Psoas muscle (tissue), 8 donors: Measurements from ENCODE around the gene HERC3. TPM values are rescaled to one million over a fixed set of nuclear protein-coding genes. Genes with fewer than 3 reads are reported as not detected.

ENCODE experiments used
- ATAC-seq, 4 donors: fragments of 200-7000 bp; cut with Tn5 transposase; one replicate each; pipeline ENCODE4 v1.9.1; 2020; ENCODE audit warnings: moderate library complexity in 3 of 4, mild to moderate bottlenecking in 2 of 4
- DNase-seq, 2 donors: peaks; one replicate each; pipeline ENCODE4 v3.0.0-alpha.2; 2020
- H3K27ac ChIP-seq: fragments of 200-600 bp; one replicate; pipeline ENCODE4 v1.8.0; 2022
- H3K27me3 ChIP-seq, 3 donors: fragments of 200-600 bp in 1 of 3; one replicate each; pipeline versions ENCODE4 v1.6.1 to v1.8.0; 2013 to 2022; ENCODE audit warnings: low read length in 2 of 3, mild to moderate bottlenecking in 2 of 3, moderate library complexity in 1 of 3; ENCODE audit not compliant: insufficient read depth in 3 of 3
- H3K36me3 ChIP-seq, 2 donors: fragments of 200-600 bp in 1 of 2; one replicate each; pipeline versions ENCODE4 v1.6.1 to v1.8.0; 2013 to 2022; ENCODE audit warnings: low read depth in 1 of 2, mild to moderate bottlenecking in 1 of 2, moderate library complexity in 1 of 2; ENCODE audit not compliant: insufficient read depth in 1 of 2
- H3K4me1 ChIP-seq: fragments of 200-600 bp; one replicate; pipeline ENCODE4 v1.8.0; 2022
- H3K4me3 ChIP-seq: fragments of 200-600 bp; one replicate; pipeline ENCODE4 v1.8.0; 2022; ENCODE audit warnings: mild to moderate bottlenecking
- H3K9me3 ChIP-seq: fragments of 200-600 bp; one replicate; pipeline ENCODE4 v1.8.0; 2022
- WGBS, 3 donors: extraction: QIAGEN DNeasy Blood & Tissue Kit; methylation state at CpG; one replicate each; pipeline versions ENCODE4 v1.1.6 to v1.1.7; 2013; 5-methylcytosine and 5-hydroxymethylcytosine counted together
- intact Hi-C, 2 donors: fragments of 100-400 bp; cut with DNase I; formaldehyde crosslinking; loops; one replicate each; pipeline versions ENCODE4 v1.11.0 to v1.14.2; 2022
- polyA plus RNA-seq, 3 donors: library from polyadenylated mRNA; stranded (reverse); fragments of 200-250 nt; gene quantifications; one replicate each; pipeline ENCODE4 v1.2.3, GENCODE V29; 2013
- total RNA-seq, 4 donors: library from RNA; stranded (reverse); fragmentation: NEBNext Ultra II Directional in 2 of 4; extraction: Animal tissue kit (Norgen Biotek cat#: 25700) in 2 of 4; gene quantifications; one replicate each; pipeline versions ENCODE4 v1.2.1 to v1.2.4, GENCODE V29; 2021 to 2023
- TF ChIP-seq, protein P1 (sequence below): fragments of 200-600 bp; IDR thresholded peaks from one replicate; pipeline ENCODE4 v1.8.0; 2022; ENCODE audit warnings: antibody characterized with exemption
- donor health status: healthy with polysubstance abuse.
- donor health status: DM: no; HTN: no; CAD: no; lungs with moderate emphysema.
- donor health status: Bipolar disorder and iron deficiency.
- donor health status: healthy.
- donor health status: DM: yes; HTN: yes; CAD: no.
- donor health status: DM: no; HTN: no; CAD: no.
- donor health status: DM: no; HTN: no; CAD: no.
- donor health status: DM: yes; HTN: yes; CAD: no.

HERC3 gene
- total and polyA plus RNA-seq, 7 donors: 9.5 to 35.8 (median 20.4) TPM

DNA sequence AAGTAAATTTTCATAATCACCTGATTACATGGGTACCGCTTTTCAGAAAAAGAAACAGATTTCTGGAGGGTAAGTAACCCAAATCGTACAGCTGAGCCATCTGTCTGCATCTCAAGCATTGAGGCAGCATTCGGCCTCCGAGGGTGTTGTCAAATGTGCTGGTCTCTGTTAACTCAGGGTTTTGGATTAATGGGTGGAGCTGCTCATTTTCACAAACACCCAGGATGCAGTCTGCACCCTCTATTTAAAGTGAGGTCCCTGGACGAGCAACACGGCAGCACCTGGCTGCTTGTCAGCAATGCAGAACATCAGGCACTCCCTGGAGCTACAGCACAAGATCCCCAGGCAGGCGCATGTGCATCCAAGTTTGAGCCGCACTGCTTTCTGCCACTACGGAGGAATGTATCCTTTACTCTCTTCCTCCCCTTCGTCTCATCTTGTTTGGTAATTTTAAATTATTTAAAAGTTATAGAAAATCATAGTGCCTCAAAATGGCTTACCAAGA lies 130.0 kb downstream of the HERC3 start:
- Histone ChIP-seq H3K36me3 (peaks cover under 1 to 51% of the 10 kb centered on the region in 2 donors), H3K27ac (peak overlapping the region; percentile 14), H3K4me1 (peaks cover 40% of the 10 kb centered on the region), H3K4me3 (no peak overlapping the region), H3K27me3 (no peaks in the 10 kb centered on the region), H3K9me3 (peaks cover 8% of the 10 kb centered on the region)
- intact Hi-C loops: no loop called here
- TF ChIP-seq, protein P1, sequence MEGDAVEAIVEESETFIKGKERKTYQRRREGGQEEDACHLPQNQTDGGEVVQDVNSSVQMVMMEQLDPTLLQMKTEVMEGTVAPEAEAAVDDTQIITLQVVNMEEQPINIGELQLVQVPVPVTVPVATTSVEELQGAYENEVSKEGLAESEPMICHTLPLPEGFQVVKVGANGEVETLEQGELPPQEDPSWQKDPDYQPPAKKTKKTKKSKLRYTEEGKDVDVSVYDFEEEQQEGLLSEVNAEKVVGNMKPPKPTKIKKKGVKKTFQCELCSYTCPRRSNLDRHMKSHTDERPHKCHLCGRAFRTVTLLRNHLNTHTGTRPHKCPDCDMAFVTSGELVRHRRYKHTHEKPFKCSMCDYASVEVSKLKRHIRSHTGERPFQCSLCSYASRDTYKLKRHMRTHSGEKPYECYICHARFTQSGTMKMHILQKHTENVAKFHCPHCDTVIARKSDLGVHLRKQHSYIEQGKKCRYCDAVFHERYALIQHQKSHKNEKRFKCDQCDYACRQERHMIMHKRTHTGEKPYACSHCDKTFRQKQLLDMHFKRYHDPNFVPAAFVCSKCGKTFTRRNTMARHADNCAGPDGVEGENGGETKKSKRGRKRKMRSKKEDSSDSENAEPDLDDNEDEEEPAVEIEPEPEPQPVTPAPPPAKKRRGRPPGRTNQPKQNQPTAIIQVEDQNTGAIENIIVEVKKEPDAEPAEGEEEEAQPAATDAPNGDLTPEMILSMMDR: no peak
- peak in 2 of 4 donors; percentile 69 to 74 for ATAC-seq
- DNase-seq: no peak
- 44 to 60% (median 47%) methylated on average over 10 of the region's 10 CpGs for WGBS, 3 donors

DNA sequence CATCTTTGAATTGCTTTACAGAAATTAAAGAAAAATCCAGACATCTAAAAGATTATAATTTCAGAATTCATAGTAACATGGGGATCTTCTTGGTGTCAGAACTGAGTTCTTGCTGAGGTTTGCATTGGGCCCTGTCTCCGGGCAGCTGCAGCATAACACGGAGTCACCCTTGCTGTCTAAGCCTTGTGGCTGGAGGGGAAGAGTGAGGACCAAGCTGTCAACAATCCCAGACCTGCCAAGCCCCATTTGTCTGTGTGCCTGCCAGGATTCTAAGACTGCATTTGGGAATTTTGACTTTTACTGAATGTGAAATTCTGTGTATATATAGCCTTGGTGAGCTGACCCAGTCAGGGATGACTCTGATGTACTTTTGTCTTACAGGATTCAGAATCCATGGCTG lies 130.5 kb downstream of the HERC3 start:
- Histone ChIP-seq H3K27me3 (no peaks in the 10 kb centered on the region), H3K36me3 (peaks cover 0 to 53% of the 10 kb centered on the region in 2 donors), H3K4me3 (no peak overlapping the region), H3K27ac (peak overlapping the region; percentile 14), H3K9me3 (peaks cover 3% of the 10 kb centered on the region), H3K4me1 (peaks cover 45% of the 10 kb centered on the region)
- ATAC-seq (peak; percentile 53 to 74 (median 63)), DNase-seq (no peak)
- TF ChIP-seq, protein P1: no peak
- intact Hi-C loops: no loop called here
- 38 to 70% (median 44%) methylated on average over 2 of the region's 2 CpGs for WGBS, 3 donors

DNA sequence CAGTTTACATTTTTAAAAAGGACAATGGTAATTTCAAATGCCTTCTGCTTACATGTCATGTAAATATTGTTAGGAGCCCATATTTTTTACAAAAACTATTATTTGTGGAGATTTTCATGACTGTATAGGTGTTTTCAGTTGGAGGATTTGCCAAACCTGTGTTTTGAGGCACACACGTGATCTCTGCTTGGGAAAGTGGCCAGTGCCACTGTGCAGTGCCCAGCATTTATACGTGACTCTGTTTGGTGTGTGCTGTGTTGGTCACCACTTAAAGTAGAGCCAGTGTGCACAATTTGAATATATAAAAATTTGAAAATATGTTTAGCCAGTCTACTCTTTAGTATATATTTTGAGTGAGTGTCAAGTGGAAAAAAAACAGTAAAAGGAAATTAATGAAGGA lies 132.1 kb downstream of the HERC3 start:
- no peak for DNase-seq
- intact Hi-C loops: no loop called here
- ATAC-seq: no peak
- Histone ChIP-seq H3K27ac (no peak overlapping the region), H3K27me3 (no peaks in the 10 kb centered on the region), H3K9me3 (no peaks in the 10 kb centered on the region), H3K36me3 (peaks cover 0 to 61% of the 10 kb centered on the region in 2 donors), H3K4me1 (peaks cover 61% of the 10 kb centered on the region), H3K4me3 (no peak overlapping the region)
- 21 to 58% (median 32%) methylated on average over 2 of the region's 2 CpGs for WGBS, 3 donors
- TF ChIP-seq, protein P1: no peak

DNA sequence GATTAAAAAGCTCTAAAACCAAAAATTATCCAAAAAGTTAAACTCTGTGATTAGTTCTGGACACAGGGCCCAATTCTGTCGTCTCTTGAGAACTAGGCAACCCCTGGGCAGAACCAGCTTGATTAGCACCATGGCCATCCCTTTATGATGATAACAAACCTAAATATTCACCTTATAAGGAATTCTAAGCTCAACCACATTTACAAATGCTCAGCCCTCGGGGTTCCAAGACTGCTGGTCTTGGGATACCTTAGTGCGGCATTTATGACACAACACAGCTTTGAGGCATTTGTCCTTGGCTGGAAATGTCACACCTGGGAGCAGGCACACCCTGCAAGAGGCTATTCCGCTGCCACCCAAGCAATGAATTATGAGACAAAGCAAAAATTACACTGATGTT lies 132.9 kb downstream of the HERC3 start:
- no peaks in the 10 kb centered on the region for H3K27me3 ChIP-seq
- WGBS, 3 donors: 85 to 93% (median 86%) methylated on average over 4 of the region's 4 CpGs
- H3K4me1 ChIP-seq: peaks cover 68% of the 10 kb centered on the region
- no peak overlapping the region for H3K4me3 ChIP-seq
- H3K36me3 ChIP-seq: peaks cover 0 to 69% of the 10 kb centered on the region in 2 donors
- no peak overlapping the region for H3K27ac ChIP-seq
- TF ChIP-seq, protein P1: no peak
- intact Hi-C loops: no loop called here
- ATAC-seq (no peak), DNase-seq (no peak)
- no peaks in the 10 kb centered on the region for H3K9me3 ChIP-seq

DNA sequence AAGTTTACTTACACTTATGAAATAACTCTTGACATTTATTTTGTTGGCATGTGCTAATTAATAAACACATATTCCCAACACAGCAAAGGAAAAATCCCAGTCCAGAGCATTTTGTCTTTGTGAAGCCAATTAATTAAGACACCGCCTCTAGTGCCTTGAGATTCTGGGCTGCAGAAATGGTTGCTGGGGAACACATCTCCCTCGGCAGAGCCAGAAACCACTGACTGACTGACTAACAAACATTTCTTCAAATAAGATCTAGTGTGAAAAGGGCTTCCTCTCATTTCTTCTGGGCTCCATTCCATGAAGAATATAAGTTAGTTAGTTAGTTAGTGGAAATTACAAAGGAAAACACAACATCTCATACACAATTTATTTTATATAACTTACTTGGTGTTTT lies 133.7 kb downstream of the HERC3 start:
- intact Hi-C loops: no loop called here
- Histone ChIP-seq H3K27me3 (no peaks in the 10 kb centered on the region), H3K4me1 (peaks cover 68% of the 10 kb centered on the region), H3K36me3 (peaks cover 4 to 77% of the 10 kb centered on the region in 2 donors), H3K27ac (no peak overlapping the region), H3K4me3 (no peak overlapping the region), H3K9me3 (no peaks in the 10 kb centered on the region)
- WGBS, 3 donors: 80 to 86% (median 85%) methylated on average over 2 of the region's 2 CpGs
- ATAC-seq: no peak
- TF ChIP-seq, protein P1: no peak
- DNase-seq: no peak
